GM23338 (cell line): ENCODE results near the gene SMAP2. TPM values are rescaled to one million over a fixed set of nuclear protein-coding genes. Genes with fewer than 3 reads are reported as not detected.

Source experiments
- ATAC-seq: fragments of 200-7000 bp; cut with Tn5 transposase; 3 replicates; pipeline ENCODE4 v1.9.1; 2020
- DNase-seq: peaks from one replicate; pipeline ENCODE4 v3.0.0-alpha.2; 2015; ENCODE audit warnings: low spot score
- H2AFZ ChIP-seq: fragments of 200-600 bp; sonication (generic); 2 replicates; pipeline ENCODE4 v1.8.0; 2016; ENCODE audit warnings: antibody characterized with exemption, mild to moderate bottlenecking, moderate library complexity
- H3F3A ChIP-seq: fragments of 200-600 bp; sonication (generic); replicated peaks from 2 replicates; pipeline ENCODE4 v1.8.0; 2017; ENCODE audit warnings: antibody characterized with exemption, mixed run types, low read depth
- H3K27ac ChIP-seq: fragments of 200-600 bp; sonication (generic); 2 replicates; pipeline ENCODE4 v1.6.1; 2016; ENCODE audit warnings: low read depth
- H3K27me3 ChIP-seq: fragments of 200-600 bp; sonication (generic); 2 replicates; pipeline ENCODE4 v1.8.0; 2016; ENCODE audit warnings: mild to moderate bottlenecking, mixed run types, moderate library complexity; ENCODE audit not compliant: insufficient read depth
- H3K36me3 ChIP-seq: fragments of 200-600 bp; sonication (generic); 2 replicates; pipeline ENCODE4 v1.8.0; 2016; ENCODE audit warnings: mild to moderate bottlenecking; ENCODE audit not compliant: insufficient read depth
- H3K4me1 ChIP-seq: fragments of 200-600 bp; sonication (generic); 2 replicates; pipeline ENCODE4 v1.8.0; 2016; ENCODE audit warnings: mild to moderate bottlenecking, moderate library complexity; ENCODE audit not compliant: insufficient read depth
- H3K4me2 ChIP-seq: fragments of 200-600 bp; sonication (generic); 2 replicates; pipeline ENCODE4 v1.7.1; 2017; ENCODE audit warnings: mixed run types
- H3K4me3 ChIP-seq: fragments of 200-600 bp; sonication (generic); 2 replicates; pipeline ENCODE4 v1.6.1; 2016; ENCODE audit warnings: mixed run types
- H3K79me2 ChIP-seq: fragments of 200-600 bp; sonication (generic); replicated peaks from 2 replicates; pipeline ENCODE4 v1.8.0; 2017; ENCODE audit warnings: mild to moderate bottlenecking; ENCODE audit not compliant: insufficient read depth
- H3K9me2 ChIP-seq: fragments of 200-600 bp; sonication (generic); 2 replicates; pipeline ENCODE4 v1.8.0; 2017; ENCODE audit not compliant: insufficient read depth
- H4K20me1 ChIP-seq: fragments of 200-600 bp; sonication (generic); replicated peaks from 2 replicates; pipeline ENCODE4 v1.8.0; 2017; ENCODE audit warnings: mild to moderate bottlenecking; ENCODE audit not compliant: insufficient read depth
- H3K27ac Mint-ChIP-seq: 2 replicates; pipeline ENCODE4 v1.8.0; 2020; ENCODE audit warnings: inconsistent platforms, mild to moderate bottlenecking, moderate library complexity, mixed read lengths
- H3K27me3 Mint-ChIP-seq: 3 replicates; pipeline ENCODE4 v1.8.0; 2022; ENCODE audit warnings: low read depth, mild to moderate bottlenecking, moderate library complexity, mixed read lengths, inconsistent platforms; ENCODE audit not compliant: insufficient read depth, poor library complexity
- H3K36me3 Mint-ChIP-seq: 3 replicates; pipeline ENCODE4 v1.8.0; 2021; ENCODE audit warnings: low read depth, mild to moderate bottlenecking, inconsistent platforms, moderate library complexity, mixed read lengths
- H3K4me1 Mint-ChIP-seq: 3 replicates; pipeline ENCODE4 v1.8.0; 2020; ENCODE audit warnings: mild to moderate bottlenecking, inconsistent platforms, mixed read lengths
- H3K4me3 Mint-ChIP-seq: 3 replicates; pipeline ENCODE4 v1.8.0; 2021; ENCODE audit warnings: moderate library complexity, mild to moderate bottlenecking, inconsistent platforms, mixed read lengths
- H3K9me3 Mint-ChIP-seq: 3 replicates; pipeline ENCODE4 v1.8.0; 2020; ENCODE audit warnings: moderate library complexity, mild to moderate bottlenecking, inconsistent platforms, mixed read lengths
- CREB1 ChIP-seq: fragments of 250-450 bp; sonication (Bioruptor Pico); IDR thresholded peaks from 2 replicates; pipeline ENCODE4 v1.5.0; 2020; ENCODE audit warnings: low read depth, mild to moderate bottlenecking, moderate library complexity
- EZH2phosphoT487 ChIP-seq: fragments of 200-600 bp; sonication (generic); IDR thresholded peaks from one replicate; pipeline ENCODE4 v1.8.1; 2018; ENCODE audit warnings: antibody characterized with exemption; ENCODE audit not compliant: unreplicated experiment
- POLR2AphosphoS5 ChIP-seq: IDR thresholded peaks from 2 replicates; pipeline ENCODE4 v1.6.1; 2016; ENCODE audit warnings: antibody characterized with exemption, low read depth
- ZNF331 ChIP-seq: fragments of 250-450 bp; sonication (Bioruptor Pico); IDR thresholded peaks from 2 replicates; pipeline ENCODE4 v1.5.0; 2020; ENCODE audit warnings: low read depth, mild to moderate bottlenecking, moderate library complexity
- polyA plus RNA-seq: library from polyadenylated mRNA; unstranded; fragments of >200 nt; fragmentation: Nextera tagmentation; extraction: Ambion mirVana; gene quantifications from 2 replicates; pipeline ENCODE4 v1.2.1, GENCODE V29; 2016
- total RNA-seq: library from RNA; depleted of rRNA; stranded (reverse); fragments of >200 nt; shearing (Covaris generic); gene quantifications from 2 replicates; pipeline ENCODE4 v1.2.3, GENCODE V29; 2014
- TF ChIP-seq, protein P1 (sequence below): fragments of 250-450 bp; sonication (Bioruptor Pico); IDR thresholded peaks from 2 replicates; pipeline ENCODE4 v1.5.0; 2020; ENCODE audit warnings: mild to moderate bottlenecking, moderate library complexity
- TF ChIP-seq, protein P2 (sequence below): IDR thresholded peaks from one replicate; pipeline ENCODE4 v1.6.1; 2018; ENCODE audit warnings: antibody characterized with exemption; ENCODE audit not compliant: unreplicated experiment

Gene SMAP2
- total and polyA plus RNA-seq, 2 experiments from 2014 or later, result 2.9 to 4.8 TPM

DNA sequence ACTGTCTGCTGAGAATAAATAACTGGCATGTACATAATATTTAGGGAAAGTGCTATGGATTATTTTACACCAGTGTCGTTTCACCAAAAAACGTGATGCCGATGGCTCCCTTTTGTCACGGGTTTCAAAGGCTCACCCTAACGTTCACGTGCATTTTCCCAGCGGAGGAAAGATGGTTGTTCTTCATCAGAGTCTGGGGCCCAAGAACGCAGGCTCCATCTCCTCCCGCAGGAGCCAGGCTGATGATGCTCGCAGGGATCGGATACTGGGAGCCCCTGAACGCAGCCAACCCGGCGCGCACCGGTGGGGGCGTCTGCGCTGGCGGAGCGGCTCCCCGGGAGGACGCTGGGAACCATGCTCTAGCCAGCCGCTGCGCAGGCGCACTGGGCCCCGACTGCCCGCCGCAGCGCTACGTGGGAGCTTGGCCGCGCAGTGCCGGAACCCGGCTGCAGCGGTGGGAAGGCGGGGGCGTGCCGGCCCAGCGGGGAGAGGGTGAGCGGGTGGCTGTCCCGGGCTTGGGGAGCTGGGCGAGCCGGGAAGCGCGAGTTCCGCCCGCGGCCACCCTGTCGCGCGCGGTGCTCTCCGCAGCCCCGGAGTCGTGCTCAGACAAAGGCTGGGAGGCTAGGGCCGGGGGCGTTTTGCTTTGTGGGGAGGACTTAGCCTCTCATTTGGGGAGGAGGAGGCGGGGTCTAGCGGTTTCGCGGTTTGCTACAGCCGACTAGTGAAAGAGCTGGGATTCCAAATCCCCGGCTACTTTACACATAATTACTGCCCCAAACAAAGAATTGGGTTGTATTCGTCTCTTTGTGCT, 76.4 kb downstream of the SMAP2 start, which contains the start of gene ZFP69B (continued):
- TF ChIP-seq, protein P1, sequence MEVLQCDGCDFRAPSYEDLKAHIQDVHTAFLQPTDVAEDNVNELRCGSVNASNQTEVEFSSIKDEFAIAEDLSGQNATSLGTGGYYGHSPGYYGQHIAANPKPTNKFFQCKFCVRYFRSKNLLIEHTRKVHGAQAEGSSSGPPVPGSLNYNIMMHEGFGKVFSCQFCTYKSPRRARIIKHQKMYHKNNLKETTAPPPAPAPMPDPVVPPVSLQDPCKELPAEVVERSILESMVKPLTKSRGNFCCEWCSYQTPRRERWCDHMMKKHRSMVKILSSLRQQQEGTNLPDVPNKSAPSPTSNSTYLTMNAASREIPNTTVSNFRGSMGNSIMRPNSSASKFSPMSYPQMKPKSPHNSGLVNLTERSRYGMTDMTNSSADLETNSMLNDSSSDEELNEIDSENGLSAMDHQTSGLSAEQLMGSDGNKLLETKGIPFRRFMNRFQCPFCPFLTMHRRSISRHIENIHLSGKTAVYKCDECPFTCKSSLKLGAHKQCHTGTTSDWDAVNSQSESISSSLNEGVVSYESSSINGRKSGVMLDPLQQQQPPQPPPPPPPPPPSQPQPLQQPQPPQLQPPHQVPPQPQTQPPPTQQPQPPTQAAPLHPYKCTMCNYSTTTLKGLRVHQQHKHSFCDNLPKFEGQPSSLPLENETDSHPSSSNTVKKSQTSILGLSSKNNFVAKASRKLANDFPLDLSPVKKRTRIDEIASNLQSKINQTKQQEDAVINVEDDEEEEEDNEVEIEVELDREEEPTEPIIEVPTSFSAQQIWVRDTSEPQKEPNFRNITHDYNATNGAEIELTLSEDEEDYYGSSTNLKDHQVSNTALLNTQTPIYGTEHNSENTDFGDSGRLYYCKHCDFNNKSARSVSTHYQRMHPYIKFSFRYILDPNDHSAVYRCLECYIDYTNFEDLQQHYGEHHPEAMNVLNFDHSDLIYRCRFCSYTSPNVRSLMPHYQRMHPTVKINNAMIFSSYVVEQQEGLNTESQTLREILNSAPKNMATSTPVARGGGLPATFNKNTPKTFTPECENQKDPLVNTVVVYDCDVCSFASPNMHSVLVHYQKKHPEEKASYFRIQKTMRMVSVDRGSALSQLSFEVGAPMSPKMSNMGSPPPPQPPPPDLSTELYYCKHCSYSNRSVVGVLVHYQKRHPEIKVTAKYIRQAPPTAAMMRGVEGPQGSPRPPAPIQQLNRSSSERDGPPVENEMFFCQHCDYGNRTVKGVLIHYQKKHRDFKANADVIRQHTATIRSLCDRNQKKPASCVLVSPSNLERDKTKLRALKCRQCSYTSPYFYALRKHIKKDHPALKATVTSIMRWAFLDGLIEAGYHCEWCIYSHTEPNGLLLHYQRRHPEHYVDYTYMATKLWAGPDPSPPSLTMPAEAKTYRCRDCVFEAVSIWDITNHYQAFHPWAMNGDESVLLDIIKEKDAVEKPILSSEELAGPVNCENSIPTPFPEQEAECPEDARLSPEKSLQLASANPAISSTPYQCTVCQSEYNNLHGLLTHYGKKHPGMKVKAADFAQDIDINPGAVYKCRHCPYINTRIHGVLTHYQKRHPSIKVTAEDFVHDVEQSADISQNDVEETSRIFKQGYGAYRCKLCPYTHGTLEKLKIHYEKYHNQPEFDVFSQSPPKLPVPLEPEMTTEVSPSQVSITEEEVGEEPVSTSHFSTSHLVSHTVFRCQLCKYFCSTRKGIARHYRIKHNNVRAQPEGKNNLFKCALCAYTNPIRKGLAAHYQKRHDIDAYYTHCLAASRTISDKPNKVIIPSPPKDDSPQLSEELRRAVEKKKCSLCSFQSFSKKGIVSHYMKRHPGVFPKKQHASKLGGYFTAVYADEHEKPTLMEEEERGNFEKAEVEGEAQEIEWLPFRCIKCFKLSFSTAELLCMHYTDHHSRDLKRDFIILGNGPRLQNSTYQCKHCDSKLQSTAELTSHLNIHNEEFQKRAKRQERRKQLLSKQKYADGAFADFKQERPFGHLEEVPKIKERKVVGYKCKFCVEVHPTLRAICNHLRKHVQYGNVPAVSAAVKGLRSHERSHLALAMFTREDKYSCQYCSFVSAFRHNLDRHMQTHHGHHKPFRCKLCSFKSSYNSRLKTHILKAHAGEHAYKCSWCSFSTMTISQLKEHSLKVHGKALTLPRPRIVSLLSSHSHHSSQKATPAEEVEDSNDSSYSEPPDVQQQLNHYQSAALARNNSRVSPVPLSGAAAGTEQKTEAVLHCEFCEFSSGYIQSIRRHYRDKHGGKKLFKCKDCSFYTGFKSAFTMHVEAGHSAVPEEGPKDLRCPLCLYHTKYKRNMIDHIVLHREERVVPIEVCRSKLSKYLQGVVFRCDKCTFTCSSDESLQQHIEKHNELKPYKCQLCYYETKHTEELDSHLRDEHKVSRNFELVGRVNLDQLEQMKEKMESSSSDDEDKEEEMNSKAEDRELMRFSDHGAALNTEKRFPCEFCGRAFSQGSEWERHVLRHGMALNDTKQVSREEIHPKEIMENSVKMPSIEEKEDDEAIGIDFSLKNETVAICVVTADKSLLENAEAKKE (CRISPR knock-in tag), result no peak
- no peak for TF ChIP-seq ZNF331 (CRISPR knock-in tag)
- TF ChIP-seq CREB1 (CRISPR knock-in tag), result peak; percentile 20; the same call in 1 of the 2 replicates
- peak; percentile 88 for TF ChIP-seq POLR2AphosphoS5

DNA sequence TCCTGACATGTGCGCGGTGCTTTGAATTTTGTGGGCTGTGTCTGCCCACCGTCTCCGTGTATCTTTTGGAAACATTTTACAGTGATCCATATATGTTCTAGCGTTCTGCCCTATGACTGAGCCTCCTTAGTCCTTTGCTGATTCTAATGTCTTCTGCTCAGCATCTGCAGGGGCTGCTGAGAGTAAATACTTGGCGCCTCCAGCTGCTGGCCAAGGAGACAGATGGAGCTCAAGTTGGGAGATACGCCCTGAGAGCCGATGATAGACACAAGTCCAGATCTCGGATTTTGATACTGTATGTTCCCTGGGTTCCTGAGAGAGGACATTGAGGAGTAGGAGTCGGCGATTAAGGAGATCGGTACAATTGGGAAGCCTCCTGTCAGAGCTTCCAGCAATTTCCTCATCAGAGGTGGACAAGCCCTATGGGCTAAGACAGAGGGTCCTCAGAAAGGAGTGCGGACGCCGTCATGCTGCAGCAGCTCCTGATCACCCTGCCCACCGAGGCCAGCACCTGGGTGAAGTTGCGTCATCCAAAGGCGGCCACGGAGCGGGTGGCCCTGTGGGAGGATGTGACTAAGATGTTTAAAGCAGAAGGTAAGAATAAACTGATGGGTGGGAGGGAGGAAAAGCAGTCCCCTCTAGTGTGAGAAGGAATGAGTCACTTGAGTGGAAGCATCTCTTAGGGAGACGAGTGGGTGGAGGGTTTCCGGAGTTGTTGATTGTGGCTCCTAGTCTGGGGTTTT, 77.1 kb downstream of the SMAP2 start:
- H3K36me3 Mint-ChIP-seq, result peaks cover 52% of the 10 kb centered on the region
- peak; percentile 24 for ATAC-seq
- Histone ChIP-seq H2AFZ (peak overlapping the region; percentile 96), H3K9me2 (peaks cover 8% of the 10 kb centered on the region; the same call in 1 of the 2 replicates), H3K27ac (peak overlapping the region; percentile 86), H3K4me1 (peaks cover 16% of the 10 kb centered on the region), H4K20me1 (no peaks in the 10 kb centered on the region), H3K79me2 (peaks cover 35% of the 10 kb centered on the region), H3K36me3 (peaks cover 19% of the 10 kb centered on the region), H3K4me3 (peak overlapping the region; percentile 84), H3F3A (no peaks in the 10 kb centered on the region), H3K4me2 (peak overlapping the region; percentile 83), H3K27me3 (no peaks in the 10 kb centered on the region)
- peaks cover 10% of the 10 kb centered on the region for H3K27me3 Mint-ChIP-seq
- peak overlapping the region; percentile 76 for H3K27ac Mint-ChIP-seq
- H3K9me3 Mint-ChIP-seq, result peaks cover 54% of the 10 kb centered on the region
- H3K4me1 Mint-ChIP-seq, result peaks cover 16% of the 10 kb centered on the region
- peak overlapping the region; percentile 83 for H3K4me3 Mint-ChIP-seq
- peak; percentile 29 for DNase-seq
- TF ChIP-seq EZH2phosphoT487, result no peak
- TF ChIP-seq, protein P2, sequence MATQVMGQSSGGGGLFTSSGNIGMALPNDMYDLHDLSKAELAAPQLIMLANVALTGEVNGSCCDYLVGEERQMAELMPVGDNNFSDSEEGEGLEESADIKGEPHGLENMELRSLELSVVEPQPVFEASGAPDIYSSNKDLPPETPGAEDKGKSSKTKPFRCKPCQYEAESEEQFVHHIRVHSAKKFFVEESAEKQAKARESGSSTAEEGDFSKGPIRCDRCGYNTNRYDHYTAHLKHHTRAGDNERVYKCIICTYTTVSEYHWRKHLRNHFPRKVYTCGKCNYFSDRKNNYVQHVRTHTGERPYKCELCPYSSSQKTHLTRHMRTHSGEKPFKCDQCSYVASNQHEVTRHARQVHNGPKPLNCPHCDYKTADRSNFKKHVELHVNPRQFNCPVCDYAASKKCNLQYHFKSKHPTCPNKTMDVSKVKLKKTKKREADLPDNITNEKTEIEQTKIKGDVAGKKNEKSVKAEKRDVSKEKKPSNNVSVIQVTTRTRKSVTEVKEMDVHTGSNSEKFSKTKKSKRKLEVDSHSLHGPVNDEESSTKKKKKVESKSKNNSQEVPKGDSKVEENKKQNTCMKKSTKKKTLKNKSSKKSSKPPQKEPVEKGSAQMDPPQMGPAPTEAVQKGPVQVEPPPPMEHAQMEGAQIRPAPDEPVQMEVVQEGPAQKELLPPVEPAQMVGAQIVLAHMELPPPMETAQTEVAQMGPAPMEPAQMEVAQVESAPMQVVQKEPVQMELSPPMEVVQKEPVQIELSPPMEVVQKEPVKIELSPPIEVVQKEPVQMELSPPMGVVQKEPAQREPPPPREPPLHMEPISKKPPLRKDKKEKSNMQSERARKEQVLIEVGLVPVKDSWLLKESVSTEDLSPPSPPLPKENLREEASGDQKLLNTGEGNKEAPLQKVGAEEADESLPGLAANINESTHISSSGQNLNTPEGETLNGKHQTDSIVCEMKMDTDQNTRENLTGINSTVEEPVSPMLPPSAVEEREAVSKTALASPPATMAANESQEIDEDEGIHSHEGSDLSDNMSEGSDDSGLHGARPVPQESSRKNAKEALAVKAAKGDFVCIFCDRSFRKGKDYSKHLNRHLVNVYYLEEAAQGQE, result no peak
